ENCODE measurements around the gene CTSV. TPM values are rescaled to one million over a fixed set of nuclear protein-coding genes. Genes with fewer than 3 reads are reported as not detected.
"Not testable (repeated sequence)": the region's sequence is repeated elsewhere in the genome, so short reads cannot be mapped to it uniquely, and the experiment has no call there.

CTSV gene
- total RNA-seq, 1 donor from 2014 or later, result 10.5 TPM

- Mint-ChIP-seq H3K27me3 (peaks cover 6% of the 10 kb centered on the region), H3K4me3 (ENCODE audit: low read depth) (no peak overlapping the region), H3K4me1 (ENCODE audit: low read depth) (no peaks in the 10 kb centered on the region), H3K36me3 (ENCODE audit: insufficient read depth) (peaks cover 2% of the 10 kb centered on the region), H3K27ac (no peak overlapping the region), H3K9me3 (ENCODE audit: low read depth) (peaks cover 7% of the 10 kb centered on the region)
- no peak for DNase-seq (ENCODE audit: low spot score, unreplicated experiment)
- no peak for TF ChIP-seq CTCF (IDR thresholded peaks at IDR 0.05; ENCODE audit: unreplicated experiment)
These were observed 25.2 kb upstream of the CTSV start for GRCh38 chr9:97064176-97064575.

GRCh38 chr9:97060796-97061195 lies 21.9 kb upstream of the CTSV start:
- peaks cover 2% of the 10 kb centered on the region for H3K36me3 Mint-ChIP-seq (ENCODE audit: insufficient read depth)
- H3K9me3 Mint-ChIP-seq (ENCODE audit: low read depth), result peaks cover 3% of the 10 kb centered on the region
- no peak overlapping the region for H3K4me3 Mint-ChIP-seq (ENCODE audit: low read depth)
- no peaks in the 10 kb centered on the region for H3K4me1 Mint-ChIP-seq (ENCODE audit: low read depth)
- DNase-seq (ENCODE audit: low spot score, unreplicated experiment), result no peak
- H3K27ac Mint-ChIP-seq, result no peak overlapping the region
- no peak for TF ChIP-seq CTCF (IDR thresholded peaks at IDR 0.05; ENCODE audit: unreplicated experiment)
- no peaks in the 10 kb centered on the region for H3K27me3 Mint-ChIP-seq

- DNase-seq (ENCODE audit: low spot score, unreplicated experiment), result no peak
- H3K27ac Mint-ChIP-seq, result no peak overlapping the region
- no peaks in the 10 kb centered on the region for H3K4me1 Mint-ChIP-seq (ENCODE audit: low read depth)
- no peak for TF ChIP-seq CTCF (IDR thresholded peaks at IDR 0.05; ENCODE audit: unreplicated experiment)
- H3K36me3 Mint-ChIP-seq (ENCODE audit: insufficient read depth), result no peaks in the 10 kb centered on the region
- H3K27me3 Mint-ChIP-seq, result no peaks in the 10 kb centered on the region
- H3K9me3 Mint-ChIP-seq (ENCODE audit: low read depth), result no peaks in the 10 kb centered on the region
- H3K4me3 Mint-ChIP-seq (ENCODE audit: low read depth), result no peak overlapping the region
These were observed 20.7 kb upstream of the CTSV start for GRCh38 chr9:97059626-97060025.

GRCh38 chr9:97057651-97058050 lies 18.7 kb upstream of the CTSV start:
- H3K9me3 Mint-ChIP-seq (ENCODE audit: low read depth), result no peaks in the 10 kb centered on the region
- TF ChIP-seq CTCF (IDR thresholded peaks at IDR 0.05; ENCODE audit: unreplicated experiment), result no peak
- no peak overlapping the region for H3K4me3 Mint-ChIP-seq (ENCODE audit: low read depth)
- no peaks in the 10 kb centered on the region for H3K36me3 Mint-ChIP-seq (ENCODE audit: insufficient read depth)
- DNase-seq (ENCODE audit: low spot score, unreplicated experiment), result no peak
- H3K4me1 Mint-ChIP-seq (ENCODE audit: low read depth), result peaks cover 1% of the 10 kb centered on the region
- H3K27me3 Mint-ChIP-seq, result no peaks in the 10 kb centered on the region
- H3K27ac Mint-ChIP-seq, result no peak overlapping the region

GRCh38 chr9:97055891-97056290 lies 16.9 kb upstream of the CTSV start:
- H3K27ac Mint-ChIP-seq; DNase-seq (ENCODE audit: low spot score, unreplicated experiment); H3K9me3 Mint-ChIP-seq (ENCODE audit: low read depth); H3K27me3 Mint-ChIP-seq; H3K4me3 Mint-ChIP-seq (ENCODE audit: low read depth); H3K36me3 Mint-ChIP-seq (ENCODE audit: insufficient read depth): not testable (repeated sequence)
- peaks cover 11% of the 10 kb centered on the region for H3K4me1 Mint-ChIP-seq (ENCODE audit: low read depth)

- Mint-ChIP-seq H3K9me3 (ENCODE audit: low read depth) (peaks cover 3% of the 10 kb centered on the region), H3K4me1 (ENCODE audit: low read depth) (peaks cover 14% of the 10 kb centered on the region), H3K27me3 (no peaks in the 10 kb centered on the region), H3K36me3 (ENCODE audit: insufficient read depth) (no peaks in the 10 kb centered on the region), H3K27ac (no peak overlapping the region), H3K4me3 (ENCODE audit: low read depth) (no peak overlapping the region)
- DNase-seq (ENCODE audit: low spot score, unreplicated experiment), result no peak
- TF ChIP-seq CTCF (IDR thresholded peaks at IDR 0.05; ENCODE audit: unreplicated experiment), result no peak
These were observed 14.8 kb upstream of the CTSV start for GRCh38 chr9:97053717-97054116.

Data from progenitor cell of endocrine pancreas (in vitro differentiated cells).